Measurements from ENCODE around the gene TAOK1.

Gene TAOK1

GRCh38 chr17:29578626-29579485 is 188.7 kb downstream of the TAOK1 start:
- in situ Hi-C loops (cut with HindIII; ENCODE audit: low sequenced_read_pairs): no loop called here

- in situ Hi-C loops (cut with HindIII; ENCODE audit: low sequenced_read_pairs): no loop called here
These were observed 190.0 kb downstream of the TAOK1 start for GRCh38 chr17:29579866-29580771.

- in situ Hi-C loops (cut with HindIII; ENCODE audit: low sequenced_read_pairs): no loop called here
These were observed 191.6 kb downstream of the TAOK1 start for GRCh38 chr17:29581583-29582253.

GRCh38 chr17:29582254-29582765 is 192.1 kb downstream of the TAOK1 start:
- in situ Hi-C loops (cut with HindIII; ENCODE audit: low sequenced_read_pairs): no loop called here

- in situ Hi-C loops (cut with HindIII; ENCODE audit: low sequenced_read_pairs): no loop called here
These were observed 192.6 kb downstream of the TAOK1 start for GRCh38 chr17:29582772-29583171.

GRCh38 chr17:29583324-29584248 is 193.4 kb downstream of the TAOK1 start:
- in situ Hi-C loops (cut with HindIII; ENCODE audit: low sequenced_read_pairs): no loop called here

GRCh38 chr17:29584452-29585079 is 194.4 kb downstream of the TAOK1 start:
- in situ Hi-C loops (cut with HindIII; ENCODE audit: low sequenced_read_pairs): no loop called here

GRCh38 chr17:29585080-29585751 is 195.1 kb downstream of the TAOK1 start:
- in situ Hi-C loops (cut with HindIII; ENCODE audit: low sequenced_read_pairs): no loop called here

GRCh38 chr17:29586676-29587469 is 196.7 kb downstream of the TAOK1 start:
- in situ Hi-C loops (cut with HindIII; ENCODE audit: low sequenced_read_pairs): no loop called here

- in situ Hi-C loops (cut with HindIII; ENCODE audit: low sequenced_read_pairs): no loop called here
These were observed 197.4 kb downstream of the TAOK1 start for GRCh38 chr17:29587591-29587990.

GRCh38 chr17:29588017-29588561 is 197.9 kb downstream of the TAOK1 start:
- in situ Hi-C loops (cut with HindIII; ENCODE audit: low sequenced_read_pairs): no loop called here

GRCh38 chr17:29588562-29589411 is 198.6 kb downstream of the TAOK1 start:
- in situ Hi-C loops (cut with HindIII; ENCODE audit: low sequenced_read_pairs): no loop called here

- in situ Hi-C loops (cut with HindIII; ENCODE audit: low sequenced_read_pairs): no loop called here
These were observed 199.6 kb downstream of the TAOK1 start, which contains the start of gene GIT1 for GRCh38 chr17:29589524-29590410. TSS of gene GIT1 (minus strand) at chr17:29589648. CDS start at chr17:29589378, 270 bp downstream.

- in situ Hi-C loops (cut with HindIII; ENCODE audit: low sequenced_read_pairs): no loop called here
These were observed 200.4 kb downstream of the TAOK1 start for GRCh38 chr17:29590411-29591145.

- in situ Hi-C loops (cut with HindIII; ENCODE audit: low sequenced_read_pairs): no loop called here
These were observed 201.1 kb downstream of the TAOK1 start for GRCh38 chr17:29591146-29591736.
